ENCODE measurements around the gene SAPCD1. TPM values are rescaled to one million over a fixed set of nuclear protein-coding genes. Genes with fewer than 3 reads are reported as not detected.

SAPCD1 gene
- total RNA-seq, 1 experiment from 2014 or later = 18.2 TPM

DNA sequence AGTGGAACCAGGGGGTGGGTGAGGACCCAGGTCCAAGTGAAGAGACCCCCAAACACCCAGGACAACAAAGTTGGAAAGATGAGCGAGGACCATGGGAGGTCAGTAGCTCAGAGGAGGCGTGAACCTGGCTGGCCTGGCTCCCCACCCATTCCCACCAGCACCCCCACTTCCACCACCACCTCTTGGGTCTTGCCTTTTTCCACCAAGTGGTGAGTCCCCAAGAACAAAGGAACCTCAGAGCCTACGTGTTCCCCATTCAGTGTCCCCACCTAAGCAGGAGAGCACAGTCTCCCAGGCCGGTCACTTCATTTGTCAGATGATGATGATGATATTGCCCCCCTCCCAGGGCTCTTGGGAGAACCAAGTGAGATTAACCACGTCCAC is 15.2 kb downstream of the SAPCD1 start:
- ChIA-PET RAD21 (ENCODE audit: low non-redundant PET in 1 of 2, low total read pairs in 2 of 2, uncharacterized antibody in 2 of 2, unreplicated experiment in 2 of 2) (no interaction called here), POLR2A (interaction anchor here (1.0 to 2.0 kb wide), 5 partner anchors 9 to 50 kb away, joined by 3 to 16 read pairs (median 4); partner anchors contain the start of genes HSPA1B, LSM2 and VARS1), CTCF (interaction anchor here (0.6 to 1.3 kb wide), 2 partner anchors 18 to 310 kb away, joined by 3 to 6 read pairs; partner anchors contain the start of gene VARS1)
- no peak for ATAC-seq
- peaks cover 38 to 52% of the 10 kb centered on the region in 2 experiments for H3K4me1 ChIP-seq (ENCODE audit: control insufficient read depth in 1 of 2, insufficient read depth in 2 of 2, low read length in 2 of 2)
- intact Hi-C loops (cut with micrococcal nuclease) = loop anchor here (1.0 kb wide), 1 partner anchor 86 kb away; no protein-coding TSS in a partner anchor
- H4K20me1 ChIP-seq (ENCODE audit: insufficient read depth) = no peaks in the 10 kb centered on the region
- peak overlapping the region; percentile 79 for H3K27ac ChIP-seq (ENCODE audit: low read depth, low read length)
- no peaks in the 10 kb centered on the region for H3K9me3 ChIP-seq (ENCODE audit: control insufficient read depth in 1 of 2, insufficient read depth in 1 of 2, low read depth in 1 of 2, low read length in 2 of 2)
- DNase-seq (ENCODE audit: low read depth, low spot score) = no peak
- H3K4me2 ChIP-seq (ENCODE audit: low read length) = peak overlapping the region; percentile 79
- no peaks in the 10 kb centered on the region for H3K79me2 ChIP-seq (ENCODE audit: insufficient read depth, low read length)
- peaks cover 9 to 33% of the 10 kb centered on the region in 2 experiments for H3K36me3 ChIP-seq (ENCODE audit: control insufficient read depth in 1 of 2, insufficient read depth in 2 of 2, low read length in 2 of 2)
- no peak overlapping the region for H2AFZ ChIP-seq (ENCODE audit: low read depth, low read length, poor library complexity, severe bottlenecking)
- no TSS peak for BruUV-seq (replicated peaks)
- H3K4me3 ChIP-seq (replicated peaks in 1 of 2; ENCODE audit: low read depth in 1 of 2, low read length in 2 of 2) = no peak overlapping the region
- TF ChIP-seq, protein P1, sequence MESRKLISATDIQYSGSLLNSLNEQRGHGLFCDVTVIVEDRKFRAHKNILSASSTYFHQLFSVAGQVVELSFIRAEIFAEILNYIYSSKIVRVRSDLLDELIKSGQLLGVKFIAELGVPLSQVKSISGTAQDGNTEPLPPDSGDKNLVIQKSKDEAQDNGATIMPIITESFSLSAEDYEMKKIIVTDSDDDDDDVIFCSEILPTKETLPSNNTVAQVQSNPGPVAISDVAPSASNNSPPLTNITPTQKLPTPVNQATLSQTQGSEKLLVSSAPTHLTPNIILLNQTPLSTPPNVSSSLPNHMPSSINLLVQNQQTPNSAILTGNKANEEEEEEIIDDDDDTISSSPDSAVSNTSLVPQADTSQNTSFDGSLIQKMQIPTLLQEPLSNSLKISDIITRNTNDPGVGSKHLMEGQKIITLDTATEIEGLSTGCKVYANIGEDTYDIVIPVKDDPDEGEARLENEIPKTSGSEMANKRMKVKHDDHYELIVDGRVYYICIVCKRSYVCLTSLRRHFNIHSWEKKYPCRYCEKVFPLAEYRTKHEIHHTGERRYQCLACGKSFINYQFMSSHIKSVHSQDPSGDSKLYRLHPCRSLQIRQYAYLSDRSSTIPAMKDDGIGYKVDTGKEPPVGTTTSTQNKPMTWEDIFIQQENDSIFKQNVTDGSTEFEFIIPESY (IDR thresholded peaks at IDR 0.05; ENCODE audit: extremely low read depth, insufficient replicate concordance, low read length) = no peak
- no peak for TF ChIP-seq EZH2phosphoT487 (IDR thresholded peaks at IDR 0.05; ENCODE audit: borderline replicate concordance)
- no peak for TF ChIP-seq EZH2 (IDR thresholded peaks at IDR 0.05)
- TF ChIP-seq, protein P2, sequence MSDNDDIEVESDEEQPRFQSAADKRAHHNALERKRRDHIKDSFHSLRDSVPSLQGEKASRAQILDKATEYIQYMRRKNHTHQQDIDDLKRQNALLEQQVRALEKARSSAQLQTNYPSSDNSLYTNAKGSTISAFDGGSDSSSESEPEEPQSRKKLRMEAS (IDR thresholded peaks at IDR 0.05) = no peak
- no peak for TF ChIP-seq SRF (IDR thresholded peaks at IDR 0.05; ENCODE audit: low read depth)
- TF ChIP-seq, protein P3, sequence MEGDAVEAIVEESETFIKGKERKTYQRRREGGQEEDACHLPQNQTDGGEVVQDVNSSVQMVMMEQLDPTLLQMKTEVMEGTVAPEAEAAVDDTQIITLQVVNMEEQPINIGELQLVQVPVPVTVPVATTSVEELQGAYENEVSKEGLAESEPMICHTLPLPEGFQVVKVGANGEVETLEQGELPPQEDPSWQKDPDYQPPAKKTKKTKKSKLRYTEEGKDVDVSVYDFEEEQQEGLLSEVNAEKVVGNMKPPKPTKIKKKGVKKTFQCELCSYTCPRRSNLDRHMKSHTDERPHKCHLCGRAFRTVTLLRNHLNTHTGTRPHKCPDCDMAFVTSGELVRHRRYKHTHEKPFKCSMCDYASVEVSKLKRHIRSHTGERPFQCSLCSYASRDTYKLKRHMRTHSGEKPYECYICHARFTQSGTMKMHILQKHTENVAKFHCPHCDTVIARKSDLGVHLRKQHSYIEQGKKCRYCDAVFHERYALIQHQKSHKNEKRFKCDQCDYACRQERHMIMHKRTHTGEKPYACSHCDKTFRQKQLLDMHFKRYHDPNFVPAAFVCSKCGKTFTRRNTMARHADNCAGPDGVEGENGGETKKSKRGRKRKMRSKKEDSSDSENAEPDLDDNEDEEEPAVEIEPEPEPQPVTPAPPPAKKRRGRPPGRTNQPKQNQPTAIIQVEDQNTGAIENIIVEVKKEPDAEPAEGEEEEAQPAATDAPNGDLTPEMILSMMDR (IDR thresholded peaks at IDR 0.05 in 2 of 3, conservative IDR thresholded peaks at IDR 0.05 in 1 of 3; ENCODE audit: borderline replicate concordance in 1 of 3, insufficient read depth in 1 of 3, low read depth in 2 of 3, low read length in 2 of 3) = no peak
- TF ChIP-seq RAD21 (IDR thresholded peaks at IDR 0.05; ENCODE audit: low read depth) = no peak
- no peak for TF ChIP-seq CEBPB (IDR thresholded peaks at IDR 0.05; ENCODE audit: low read depth)
- no peak for TF ChIP-seq ZNF274 (IDR thresholded peaks at IDR 0.05; ENCODE audit: low read depth, low read length)
- TF ChIP-seq EGR1 (IDR thresholded peaks at IDR 0.05; ENCODE audit: low read depth) = no peak
- no peak for TF ChIP-seq CBX3 (IDR thresholded peaks at IDR 0.05; ENCODE audit: low read depth)
- TF ChIP-seq POLR2A (IDR thresholded peaks at IDR 0.05; ENCODE audit: borderline replicate concordance, extremely low read depth, insufficient read depth, insufficient read length) = no peak
- TF ChIP-seq, protein P4, sequence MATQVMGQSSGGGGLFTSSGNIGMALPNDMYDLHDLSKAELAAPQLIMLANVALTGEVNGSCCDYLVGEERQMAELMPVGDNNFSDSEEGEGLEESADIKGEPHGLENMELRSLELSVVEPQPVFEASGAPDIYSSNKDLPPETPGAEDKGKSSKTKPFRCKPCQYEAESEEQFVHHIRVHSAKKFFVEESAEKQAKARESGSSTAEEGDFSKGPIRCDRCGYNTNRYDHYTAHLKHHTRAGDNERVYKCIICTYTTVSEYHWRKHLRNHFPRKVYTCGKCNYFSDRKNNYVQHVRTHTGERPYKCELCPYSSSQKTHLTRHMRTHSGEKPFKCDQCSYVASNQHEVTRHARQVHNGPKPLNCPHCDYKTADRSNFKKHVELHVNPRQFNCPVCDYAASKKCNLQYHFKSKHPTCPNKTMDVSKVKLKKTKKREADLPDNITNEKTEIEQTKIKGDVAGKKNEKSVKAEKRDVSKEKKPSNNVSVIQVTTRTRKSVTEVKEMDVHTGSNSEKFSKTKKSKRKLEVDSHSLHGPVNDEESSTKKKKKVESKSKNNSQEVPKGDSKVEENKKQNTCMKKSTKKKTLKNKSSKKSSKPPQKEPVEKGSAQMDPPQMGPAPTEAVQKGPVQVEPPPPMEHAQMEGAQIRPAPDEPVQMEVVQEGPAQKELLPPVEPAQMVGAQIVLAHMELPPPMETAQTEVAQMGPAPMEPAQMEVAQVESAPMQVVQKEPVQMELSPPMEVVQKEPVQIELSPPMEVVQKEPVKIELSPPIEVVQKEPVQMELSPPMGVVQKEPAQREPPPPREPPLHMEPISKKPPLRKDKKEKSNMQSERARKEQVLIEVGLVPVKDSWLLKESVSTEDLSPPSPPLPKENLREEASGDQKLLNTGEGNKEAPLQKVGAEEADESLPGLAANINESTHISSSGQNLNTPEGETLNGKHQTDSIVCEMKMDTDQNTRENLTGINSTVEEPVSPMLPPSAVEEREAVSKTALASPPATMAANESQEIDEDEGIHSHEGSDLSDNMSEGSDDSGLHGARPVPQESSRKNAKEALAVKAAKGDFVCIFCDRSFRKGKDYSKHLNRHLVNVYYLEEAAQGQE (IDR thresholded peaks at IDR 0.05; ENCODE audit: low read depth) = no peak
- no peaks in the 10 kb centered on the region for H3K9me2 ChIP-seq (ENCODE audit: insufficient read depth)
- H3K9ac ChIP-seq (ENCODE audit: low read length) = peak overlapping the region; percentile 64; the same call in 1 of the 2 replicates
- H3K27me3 ChIP-seq (ENCODE audit: insufficient read depth, low read length) = no peaks in the 10 kb centered on the region

All from HCT116 (cell line).